ENCODE measurements around the gene GPS1. TPM values are rescaled to one million over a fixed set of nuclear protein-coding genes. Genes with fewer than 3 reads are reported as not detected.

The GPS1 gene
- total RNA-seq, 1 donor from 2014 or later: 105 TPM

DNA sequence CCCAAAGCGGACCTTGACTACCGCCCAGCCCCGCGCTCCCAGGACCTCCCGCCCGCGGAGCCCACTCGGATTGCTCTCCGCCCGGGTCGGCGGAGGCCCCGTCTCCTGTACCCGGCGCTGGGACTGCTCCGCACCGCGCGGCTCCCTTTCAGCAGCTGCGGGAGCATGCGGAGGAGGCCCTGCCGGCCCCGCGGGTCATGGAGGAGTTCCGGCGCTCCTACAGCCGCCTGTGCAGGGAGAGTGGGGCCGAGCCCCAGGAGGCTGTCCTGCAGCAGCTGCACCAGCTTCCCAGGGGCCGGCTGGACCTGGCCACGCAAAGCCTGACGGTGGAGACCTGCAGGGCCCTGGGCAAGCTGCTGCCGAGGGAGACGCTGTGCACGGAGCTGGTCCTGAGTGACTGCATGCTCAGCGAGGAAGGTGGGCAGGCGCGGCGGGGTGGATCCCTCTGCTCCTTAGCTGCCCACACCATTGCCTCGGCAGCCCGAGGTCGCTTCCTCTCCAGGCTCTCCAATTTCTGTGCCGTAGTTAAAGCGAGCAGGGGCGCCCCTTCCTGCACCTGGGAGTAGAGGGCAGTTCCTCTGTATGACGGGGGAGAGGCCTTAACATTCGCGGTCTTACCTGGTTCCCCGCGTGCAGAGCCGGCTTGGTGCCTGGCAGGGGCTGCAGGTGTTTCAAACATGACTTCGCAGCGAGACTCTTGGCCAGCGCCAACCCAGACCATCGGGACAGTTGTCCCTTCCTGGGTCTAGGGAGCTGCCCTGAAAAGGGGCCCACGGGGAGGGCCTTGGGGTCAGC, 28.1 kb upstream of the GPS1 start:
- DNase-seq (ENCODE audit: low read depth): no peak
- TF ChIP-seq, protein P1, sequence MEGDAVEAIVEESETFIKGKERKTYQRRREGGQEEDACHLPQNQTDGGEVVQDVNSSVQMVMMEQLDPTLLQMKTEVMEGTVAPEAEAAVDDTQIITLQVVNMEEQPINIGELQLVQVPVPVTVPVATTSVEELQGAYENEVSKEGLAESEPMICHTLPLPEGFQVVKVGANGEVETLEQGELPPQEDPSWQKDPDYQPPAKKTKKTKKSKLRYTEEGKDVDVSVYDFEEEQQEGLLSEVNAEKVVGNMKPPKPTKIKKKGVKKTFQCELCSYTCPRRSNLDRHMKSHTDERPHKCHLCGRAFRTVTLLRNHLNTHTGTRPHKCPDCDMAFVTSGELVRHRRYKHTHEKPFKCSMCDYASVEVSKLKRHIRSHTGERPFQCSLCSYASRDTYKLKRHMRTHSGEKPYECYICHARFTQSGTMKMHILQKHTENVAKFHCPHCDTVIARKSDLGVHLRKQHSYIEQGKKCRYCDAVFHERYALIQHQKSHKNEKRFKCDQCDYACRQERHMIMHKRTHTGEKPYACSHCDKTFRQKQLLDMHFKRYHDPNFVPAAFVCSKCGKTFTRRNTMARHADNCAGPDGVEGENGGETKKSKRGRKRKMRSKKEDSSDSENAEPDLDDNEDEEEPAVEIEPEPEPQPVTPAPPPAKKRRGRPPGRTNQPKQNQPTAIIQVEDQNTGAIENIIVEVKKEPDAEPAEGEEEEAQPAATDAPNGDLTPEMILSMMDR (conservative IDR thresholded peaks at IDR 0.05; ENCODE audit: low read depth, low read length): no peak
- peak overlapping the region; percentile 88 for H3K4me3 ChIP-seq (ENCODE audit: low read depth, low read length)

DNA sequence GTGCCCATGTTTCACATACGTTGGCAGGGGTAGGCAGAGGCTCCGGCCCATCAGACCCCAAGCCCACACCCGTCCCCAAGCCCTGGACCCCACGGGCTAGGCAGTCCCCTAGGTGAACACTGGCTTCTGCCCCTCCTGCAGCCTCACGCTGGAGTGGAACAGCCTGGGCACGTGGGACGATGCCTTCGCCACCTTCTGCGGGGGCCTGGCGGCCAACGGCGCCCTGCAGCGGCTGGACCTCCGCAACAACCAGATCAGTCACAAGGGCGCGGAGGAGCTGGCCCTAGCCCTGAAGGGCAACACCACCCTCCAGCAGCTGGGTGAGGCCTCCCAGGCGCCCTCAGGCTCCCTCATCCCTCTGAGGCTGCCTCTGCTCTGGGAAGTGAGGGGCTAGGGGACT, 26.8 kb upstream of the GPS1 start:
- TF ChIP-seq, protein P1 (conservative IDR thresholded peaks at IDR 0.05; ENCODE audit: low read depth, low read length): no peak
- DNase-seq (ENCODE audit: low read depth): no peak
- H3K4me3 ChIP-seq (ENCODE audit: low read depth, low read length): no peak overlapping the region

DNA sequence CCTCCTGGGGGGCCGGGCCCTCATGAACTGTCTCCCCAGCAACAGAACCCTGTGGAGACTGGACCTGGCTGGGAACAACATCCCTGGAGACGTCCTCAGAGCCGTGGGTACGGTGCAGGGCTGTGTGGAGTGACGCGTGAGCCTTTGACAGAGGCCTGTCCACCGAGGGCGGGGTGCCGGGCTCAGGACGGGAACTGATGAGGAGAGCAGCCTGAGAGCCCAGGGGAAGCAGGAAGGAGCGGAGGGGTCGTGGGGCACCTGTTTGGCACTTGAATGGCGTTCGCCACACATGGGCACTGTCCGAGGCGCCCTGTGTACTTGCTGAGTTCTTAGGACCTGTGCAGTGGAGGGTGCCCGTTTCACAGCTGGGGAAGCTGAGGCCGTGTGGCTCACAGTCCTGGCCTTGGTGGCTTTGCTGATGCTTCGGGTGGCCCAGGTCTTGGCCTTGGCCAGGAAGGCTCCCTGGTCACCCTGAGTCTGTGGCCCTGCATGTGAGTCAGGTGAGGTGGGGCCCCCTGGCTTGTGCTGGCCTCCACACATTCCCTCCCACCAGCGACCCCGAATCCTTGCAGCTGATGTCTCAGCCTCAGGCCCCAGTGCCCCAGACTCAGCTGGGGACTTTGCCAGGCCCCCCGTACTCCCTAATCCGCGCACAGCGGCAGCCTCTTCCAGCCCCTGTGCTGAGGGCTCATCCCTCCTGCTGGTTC, 26.1 kb upstream of the GPS1 start:
- TF ChIP-seq, protein P1 (conservative IDR thresholded peaks at IDR 0.05; ENCODE audit: low read depth, low read length): no peak
- no peak for DNase-seq (ENCODE audit: low read depth)
- H3K4me3 ChIP-seq (ENCODE audit: low read depth, low read length): no peak overlapping the region

DNA sequence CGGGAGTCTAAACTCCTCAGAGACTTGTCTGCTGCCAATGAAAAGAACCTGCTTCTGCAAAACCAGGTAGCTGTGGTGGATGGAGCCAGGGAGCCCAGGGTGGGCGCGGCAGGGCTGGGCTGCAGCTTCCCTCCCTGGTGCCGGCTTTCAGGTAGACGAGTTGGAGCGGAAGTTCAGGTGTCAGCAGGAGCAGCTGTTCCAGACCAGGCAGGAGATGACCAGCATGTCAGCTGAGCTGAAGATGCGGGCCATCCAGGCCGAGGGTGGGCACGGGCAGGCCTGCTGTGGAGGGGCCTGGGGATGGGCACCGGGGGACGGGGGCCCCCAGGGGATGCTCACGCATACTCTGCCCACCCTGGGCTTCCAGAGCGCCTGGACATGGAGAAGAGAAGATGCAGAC, 23.5 kb upstream of the GPS1 start:
- no peak for DNase-seq (ENCODE audit: low read depth)
- TF ChIP-seq, protein P1 (conservative IDR thresholded peaks at IDR 0.05; ENCODE audit: low read depth, low read length): no peak

DNA sequence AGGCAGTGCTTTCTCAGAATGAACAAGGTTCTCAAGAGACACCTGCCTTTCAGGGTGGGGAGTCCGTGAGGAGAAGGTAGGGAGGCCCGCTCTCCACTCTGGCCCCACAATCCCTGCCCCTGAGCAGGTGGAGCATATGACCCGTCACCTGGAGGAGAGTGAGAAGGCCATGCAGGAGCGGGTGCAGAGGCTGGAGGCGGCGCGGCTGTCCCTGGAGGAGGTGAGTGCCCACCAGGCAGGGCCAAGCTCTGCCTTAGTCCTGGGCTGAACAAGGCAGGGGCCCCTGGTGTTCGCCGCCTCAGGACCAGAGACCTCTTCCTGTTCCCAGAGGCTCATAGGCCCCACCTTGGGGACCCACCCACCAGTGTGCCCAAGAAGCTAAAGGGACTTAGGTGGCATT, 22.7 kb upstream of the GPS1 start:
- TF ChIP-seq, protein P1 (conservative IDR thresholded peaks at IDR 0.05; ENCODE audit: low read depth, low read length): no peak
- H3K4me3 ChIP-seq (ENCODE audit: low read depth, low read length): no peak overlapping the region
- no peak for DNase-seq (ENCODE audit: low read depth)

More for the DNA sequence above, 23.5 kb upstream of the GPS1 start:
- H3K4me3 ChIP-seq (ENCODE audit: low read depth, low read length): no peak overlapping the region

DNA sequence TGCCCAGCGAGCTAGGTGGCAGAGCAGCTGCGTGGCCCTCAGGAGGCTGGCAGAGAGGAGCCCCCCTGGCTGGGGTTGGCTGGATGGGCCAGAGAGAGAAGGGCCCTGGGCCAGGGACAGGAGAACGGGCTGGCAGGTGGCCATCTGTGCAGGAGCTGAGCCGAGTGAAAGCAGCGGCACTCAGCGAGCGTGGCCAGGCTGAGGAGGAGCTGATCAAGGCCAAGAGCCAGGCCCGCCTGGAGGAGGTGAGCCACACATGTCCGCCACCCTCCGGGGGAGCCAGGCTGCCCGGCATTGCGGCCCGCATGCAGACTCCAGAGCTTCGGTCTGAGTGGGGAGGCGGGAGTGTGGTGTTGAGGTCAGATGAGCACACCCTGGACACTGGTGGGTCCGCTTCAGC, 22.3 kb upstream of the GPS1 start:
- no peak for DNase-seq (ENCODE audit: low read depth)
- TF ChIP-seq, protein P1 (conservative IDR thresholded peaks at IDR 0.05; ENCODE audit: low read depth, low read length): no peak
- H3K4me3 ChIP-seq (ENCODE audit: low read depth, low read length): no peak overlapping the region
